ENCODE results near the gene TMSB10.

DNA sequence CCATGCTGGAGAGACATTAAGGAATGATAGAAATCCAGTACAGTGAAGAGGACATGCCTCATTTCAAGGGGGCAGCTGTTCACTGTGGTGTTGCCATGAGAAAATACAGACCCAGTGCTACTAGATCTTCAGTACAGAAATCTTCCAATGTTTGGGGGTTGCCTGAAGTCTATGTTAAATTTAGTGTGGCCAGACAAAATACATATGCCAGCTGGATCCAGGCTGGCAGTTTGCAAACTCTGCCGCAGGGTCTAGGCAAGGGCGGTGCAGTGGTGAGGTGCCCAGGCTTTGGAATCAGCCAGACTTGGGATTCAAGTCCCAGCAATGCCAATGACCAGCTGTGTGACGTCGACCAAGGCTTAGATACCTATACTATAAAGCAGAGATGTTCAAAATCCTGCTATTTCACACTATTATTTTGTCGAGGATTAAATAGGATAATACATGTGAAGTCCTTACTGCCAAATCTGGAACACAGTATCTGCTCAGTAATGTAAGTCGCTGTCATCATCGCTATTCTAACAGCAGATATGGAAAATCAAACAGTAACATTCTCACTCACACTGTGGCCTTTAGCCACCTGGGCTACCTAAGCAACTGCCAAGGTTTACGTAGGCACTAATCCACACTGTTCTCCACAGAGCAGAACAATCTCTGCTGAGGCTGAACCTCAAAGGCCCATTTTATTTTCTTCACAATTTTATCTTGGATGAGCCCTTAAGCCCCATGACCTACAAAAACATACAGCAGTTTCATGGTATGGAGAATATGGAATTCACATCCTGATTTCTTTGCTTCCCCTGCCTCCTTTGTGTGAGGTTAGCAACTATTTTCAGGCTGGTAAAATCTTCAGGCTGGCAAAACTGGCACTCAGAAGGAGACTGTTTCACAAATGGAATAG is 5.9 kb upstream of the TMSB10 start:
- TF ChIP-seq, protein P1, sequence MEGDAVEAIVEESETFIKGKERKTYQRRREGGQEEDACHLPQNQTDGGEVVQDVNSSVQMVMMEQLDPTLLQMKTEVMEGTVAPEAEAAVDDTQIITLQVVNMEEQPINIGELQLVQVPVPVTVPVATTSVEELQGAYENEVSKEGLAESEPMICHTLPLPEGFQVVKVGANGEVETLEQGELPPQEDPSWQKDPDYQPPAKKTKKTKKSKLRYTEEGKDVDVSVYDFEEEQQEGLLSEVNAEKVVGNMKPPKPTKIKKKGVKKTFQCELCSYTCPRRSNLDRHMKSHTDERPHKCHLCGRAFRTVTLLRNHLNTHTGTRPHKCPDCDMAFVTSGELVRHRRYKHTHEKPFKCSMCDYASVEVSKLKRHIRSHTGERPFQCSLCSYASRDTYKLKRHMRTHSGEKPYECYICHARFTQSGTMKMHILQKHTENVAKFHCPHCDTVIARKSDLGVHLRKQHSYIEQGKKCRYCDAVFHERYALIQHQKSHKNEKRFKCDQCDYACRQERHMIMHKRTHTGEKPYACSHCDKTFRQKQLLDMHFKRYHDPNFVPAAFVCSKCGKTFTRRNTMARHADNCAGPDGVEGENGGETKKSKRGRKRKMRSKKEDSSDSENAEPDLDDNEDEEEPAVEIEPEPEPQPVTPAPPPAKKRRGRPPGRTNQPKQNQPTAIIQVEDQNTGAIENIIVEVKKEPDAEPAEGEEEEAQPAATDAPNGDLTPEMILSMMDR (conservative IDR thresholded peaks at IDR 0.05; ENCODE audit: low read depth, low read length) = no peak
- TF ChIP-seq EZH2 (IDR thresholded peaks at IDR 0.05; ENCODE audit: borderline replicate concordance, low read depth, low read length, poor library complexity, severe bottlenecking) = no peak

All from A673 (cell line).